Esophagus muscularis mucosa (tissue), 4 donors: Measurements from ENCODE around the gene NTRK3.

ENCODE experiments used
- CTCF ChIP-seq, 3 experiments: fragments of 200-600 bp in 2 of 3; fragments of 450-650 bp in 1 of 3; sonication (generic) in 2 of 3; IDR thresholded peaks; one replicate each; pipeline ENCODE4 v1.5.1; 2017 to 2019; ENCODE audit warnings: antibody characterized with exemption in 3 of 3, mild to moderate bottlenecking in 2 of 3, moderate library complexity in 1 of 3
- EP300 ChIP-seq: sonication (generic); formaldehyde crosslinking; IDR thresholded peaks from one replicate; pipeline ENCODE4 v1.6.1; 2017; ENCODE audit warnings: antibody characterized with exemption
- POLR2A ChIP-seq: fragments of 450-650 bp; IDR thresholded peaks from one replicate; pipeline ENCODE4 v1.6.1; 2017; ENCODE audit warnings: antibody characterized with exemption, moderate library complexity, mild to moderate bottlenecking, low read depth

GRCh38 chr15:87943626-87944025, 312.9 kb downstream of the NTRK3 start:
- TF ChIP-seq POLR2A (no peak), CTCF (IDR thresholded peaks at IDR 0.05) (no peak), EP300 (no peak)
